GM21367 (cell line): Measurements from ENCODE around the gene HIC1.

Experiments used
- ATAC-seq: cut with Tn5 transposase; IDR thresholded peaks from one replicate; pipeline ENCODE4 v1.9.1; 2021; ENCODE audit not compliant: unreplicated experiment

The HIC1 gene

GRCh38 chr17:2024572-2025219, 30.2 kb upstream of the HIC1 start:
- ATAC-seq: no peak

- no peak for ATAC-seq
Measured at GRCh38 chr17:2025220-2025621, 29.7 kb upstream of the HIC1 start, which contains the start of gene RTN4RL1. Gene RTN4RL1 (minus strand): TSS chr17:2025334. CDS start chr17:2024865, 469 bp downstream.

- no peak for ATAC-seq
Measured at GRCh38 chr17:2025622-2026309, 29.1 kb upstream of the HIC1 start.

GRCh38 chr17:2027528-2028233, 27.2 kb upstream of the HIC1 start:
- ATAC-seq: no peak

GRCh38 chr17:2028234-2028614, 26.7 kb upstream of the HIC1 start:
- no peak for ATAC-seq

- no peak for ATAC-seq
Measured at GRCh38 chr17:2028737-2029136, 26.2 kb upstream of the HIC1 start.

GRCh38 chr17:2029911-2030778, 24.8 kb upstream of the HIC1 start, which contains the start of gene DPH1:
Gene DPH1 (plus strand): TSS chr17:2030153. CDS start chr17:2030170, 17 bp downstream.
- no peak for ATAC-seq

- ATAC-seq: no peak
Measured at GRCh38 chr17:2030779-2031163, 24.1 kb upstream of the HIC1 start.

- no peak for ATAC-seq
Measured at GRCh38 chr17:2033153-2033552, 21.8 kb upstream of the HIC1 start.

- no peak for ATAC-seq
Measured at GRCh38 chr17:2034157-2034556, 20.7 kb upstream of the HIC1 start.

- no peak for ATAC-seq
Measured at GRCh38 chr17:2034806-2035540, 19.9 kb upstream of the HIC1 start.

GRCh38 chr17:2035541-2036488, 19.1 kb upstream of the HIC1 start:
- no peak for ATAC-seq

GRCh38 chr17:2037155-2037554, 17.7 kb upstream of the HIC1 start:
- no peak for ATAC-seq

- ATAC-seq: no peak
Measured at GRCh38 chr17:2040219-2040827, 14.6 kb upstream of the HIC1 start.

- no peak for ATAC-seq
Measured at GRCh38 chr17:2040942-2041560, 13.9 kb upstream of the HIC1 start.

GRCh38 chr17:2041561-2042389, 13.1 kb upstream of the HIC1 start, which contains the start of gene OVCA2:
Gene OVCA2 (plus strand): TSS chr17:2042022. CDS start chr17:2042048, 26 bp downstream.
- ATAC-seq: peak; percentile 80

GRCh38 chr17:2042390-2042847, 12.5 kb upstream of the HIC1 start:
- ATAC-seq: no peak
